ENCODE results near the gene SPPL2B. TPM values are rescaled to one million over a fixed set of nuclear protein-coding genes. Genes with fewer than 3 reads are reported as not detected.

SPPL2B gene
- total RNA-seq, 3 donors from 2014 or later (not counting 1 experiment from before 2014, with no cell fraction given): 63.2 to 83.8 (median 79.7) TPM

DNA sequence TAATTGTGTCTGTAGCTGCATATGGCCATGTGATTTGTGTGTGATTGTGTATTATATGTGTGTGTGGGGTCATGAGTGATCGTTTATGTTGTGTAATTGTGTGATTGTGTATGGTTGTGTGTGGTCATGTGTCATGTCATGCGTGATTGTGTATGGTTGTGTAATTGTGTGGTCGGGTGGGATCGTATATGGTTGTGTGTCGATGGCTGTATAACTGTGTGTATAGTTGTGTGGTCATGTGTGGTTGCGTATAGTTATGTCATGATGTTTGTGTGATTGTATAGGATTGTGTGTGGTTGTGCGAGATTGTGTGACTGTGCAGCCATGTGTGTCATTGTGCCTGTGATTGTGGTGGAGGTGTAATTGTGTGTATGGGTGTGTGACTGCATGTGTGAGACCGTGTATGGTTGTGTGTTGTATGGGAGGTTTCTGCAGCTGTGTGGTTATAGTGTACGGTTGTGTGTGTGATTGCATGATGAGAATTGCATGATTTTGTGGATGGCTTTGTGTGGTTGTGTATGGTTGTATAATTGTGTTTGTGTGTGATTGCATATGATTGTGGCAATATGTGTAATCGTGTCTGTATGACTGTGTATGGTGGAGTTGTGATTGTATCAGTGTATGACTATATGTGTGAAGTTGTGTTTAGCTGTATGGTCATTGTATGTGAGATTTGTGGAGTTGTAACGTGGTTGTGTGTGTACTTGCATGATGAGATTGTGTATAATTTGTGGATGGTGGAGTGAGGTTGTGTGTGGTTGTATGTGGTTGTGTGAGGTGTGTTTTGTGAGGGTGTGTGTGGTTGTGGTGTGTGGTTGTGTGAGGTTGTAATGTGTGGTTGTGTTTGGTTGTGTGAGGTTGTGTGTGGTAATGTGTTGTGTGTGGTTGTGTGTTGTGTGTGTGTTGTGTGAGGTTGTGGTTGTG, 33.8 kb downstream of the SPPL2B start:
- no peaks in the 10 kb centered on the region for H3K9me3 Mint-ChIP-seq
- WGBS (ENCODE audit: insufficient coverage): 85% methylated on average over 11 of the region's 11 CpGs
- H3K36me3 Mint-ChIP-seq: no peaks in the 10 kb centered on the region
- TF ChIP-seq, protein P1, sequence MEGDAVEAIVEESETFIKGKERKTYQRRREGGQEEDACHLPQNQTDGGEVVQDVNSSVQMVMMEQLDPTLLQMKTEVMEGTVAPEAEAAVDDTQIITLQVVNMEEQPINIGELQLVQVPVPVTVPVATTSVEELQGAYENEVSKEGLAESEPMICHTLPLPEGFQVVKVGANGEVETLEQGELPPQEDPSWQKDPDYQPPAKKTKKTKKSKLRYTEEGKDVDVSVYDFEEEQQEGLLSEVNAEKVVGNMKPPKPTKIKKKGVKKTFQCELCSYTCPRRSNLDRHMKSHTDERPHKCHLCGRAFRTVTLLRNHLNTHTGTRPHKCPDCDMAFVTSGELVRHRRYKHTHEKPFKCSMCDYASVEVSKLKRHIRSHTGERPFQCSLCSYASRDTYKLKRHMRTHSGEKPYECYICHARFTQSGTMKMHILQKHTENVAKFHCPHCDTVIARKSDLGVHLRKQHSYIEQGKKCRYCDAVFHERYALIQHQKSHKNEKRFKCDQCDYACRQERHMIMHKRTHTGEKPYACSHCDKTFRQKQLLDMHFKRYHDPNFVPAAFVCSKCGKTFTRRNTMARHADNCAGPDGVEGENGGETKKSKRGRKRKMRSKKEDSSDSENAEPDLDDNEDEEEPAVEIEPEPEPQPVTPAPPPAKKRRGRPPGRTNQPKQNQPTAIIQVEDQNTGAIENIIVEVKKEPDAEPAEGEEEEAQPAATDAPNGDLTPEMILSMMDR (IDR thresholded peaks at IDR 0.05): no peak
- DNase-seq (no peak), ATAC-seq (no peak)
- Histone ChIP-seq H3K4me3 (ENCODE audit: low read length) (no peak overlapping the region), H3K27me3 (ENCODE audit: control insufficient read depth, insufficient read depth, low read length) (peaks cover 6% of the 10 kb centered on the region), H3K36me3 (ENCODE audit: control insufficient read depth, insufficient read depth, low read length) (no peaks in the 10 kb centered on the region), H3K27ac (ENCODE audit: low read length) (no peak overlapping the region), H3K9me3 (ENCODE audit: control insufficient read depth, insufficient read depth, low read length) (no peaks in the 10 kb centered on the region), H3K4me1 (ENCODE audit: control insufficient read depth, insufficient read depth, low read length) (no peaks in the 10 kb centered on the region)
- intact Hi-C loops (cut with micrococcal nuclease): no loop called here
- H3K27ac Mint-ChIP-seq: no peak overlapping the region
- no peak overlapping the region for H3K4me3 Mint-ChIP-seq
- peaks cover 5 to 15% of the 10 kb centered on the region in 2 donors for H3K27me3 Mint-ChIP-seq (ENCODE audit: low read depth in 2 of 2)
- H3K4me1 Mint-ChIP-seq: peaks cover 0 to 5% of the 10 kb centered on the region in 2 donors

- no peak overlapping the region for H3K4me3 Mint-ChIP-seq
- ATAC-seq: no peak
- intact Hi-C loops (cut with micrococcal nuclease): no loop called here
- H3K27ac Mint-ChIP-seq: no peak overlapping the region
- Histone ChIP-seq H3K4me1 (ENCODE audit: control insufficient read depth, insufficient read depth, low read length) (no peaks in the 10 kb centered on the region), H3K27me3 (ENCODE audit: control insufficient read depth, insufficient read depth, low read length) (peaks cover 6% of the 10 kb centered on the region), H3K4me3 (ENCODE audit: low read length) (no peak overlapping the region), H3K36me3 (ENCODE audit: control insufficient read depth, insufficient read depth, low read length) (no peaks in the 10 kb centered on the region), H3K9me3 (ENCODE audit: control insufficient read depth, insufficient read depth, low read length) (no peaks in the 10 kb centered on the region), H3K27ac (ENCODE audit: low read length) (no peak overlapping the region)
- TF ChIP-seq, protein P1 (IDR thresholded peaks at IDR 0.05): no peak
- DNase-seq: no peak
- H3K9me3 Mint-ChIP-seq: no peaks in the 10 kb centered on the region
- 97% methylated on average over 15 of the region's 15 CpGs for WGBS (ENCODE audit: insufficient coverage)
- H3K27me3 Mint-ChIP-seq (ENCODE audit: low read depth in 2 of 2): peaks cover 5 to 15% of the 10 kb centered on the region in 2 donors
- H3K4me1 Mint-ChIP-seq: peaks cover 0 to 5% of the 10 kb centered on the region in 2 donors
- H3K36me3 Mint-ChIP-seq: no peaks in the 10 kb centered on the region
Measured at GRCh38 chr19:2362970-2363300, 34.5 kb downstream of the SPPL2B start.

- H3K27me3 ChIP-seq (ENCODE audit: control insufficient read depth, insufficient read depth, low read length): peaks cover 6% of the 10 kb centered on the region
- no peak overlapping the region for H3K27ac Mint-ChIP-seq
- no peaks in the 10 kb centered on the region for H3K9me3 Mint-ChIP-seq
- intact Hi-C loops (cut with micrococcal nuclease): no loop called here
- no peak overlapping the region for H3K4me3 ChIP-seq (ENCODE audit: low read length)
- peaks cover 5 to 18% of the 10 kb centered on the region in 2 donors for H3K27me3 Mint-ChIP-seq (ENCODE audit: low read depth in 2 of 2)
- no peak for ATAC-seq
- H3K4me1 ChIP-seq (ENCODE audit: control insufficient read depth, insufficient read depth, low read length): no peaks in the 10 kb centered on the region
- DNase-seq: no peak
- H3K36me3 ChIP-seq (ENCODE audit: control insufficient read depth, insufficient read depth, low read length): no peaks in the 10 kb centered on the region
- TF ChIP-seq, protein P1 (IDR thresholded peaks at IDR 0.05): no peak
- 87% methylated on average over 17 of the region's 17 CpGs for WGBS (ENCODE audit: insufficient coverage)
- H3K4me1 Mint-ChIP-seq: peaks cover 0 to 5% of the 10 kb centered on the region in 2 donors
- H3K4me3 Mint-ChIP-seq: no peak overlapping the region
- H3K36me3 Mint-ChIP-seq: no peaks in the 10 kb centered on the region
- no peak overlapping the region for H3K27ac ChIP-seq (ENCODE audit: low read length)
- no peaks in the 10 kb centered on the region for H3K9me3 ChIP-seq (ENCODE audit: control insufficient read depth, insufficient read depth, low read length)
Measured at GRCh38 chr19:2363419-2363818, 34.9 kb downstream of the SPPL2B start.

All from natural killer cell (primary cell).